RCC 7860 (cell line): ENCODE results near the gene SFXN3.

ENCODE experiments used
- DNase-seq: peaks from one replicate; pipeline ENCODE4 v3.0.0-alpha.2; 2015; ENCODE audit warnings: low spot score
- FAIRE-seq: peaks from 2 replicates; lab custom pipeline; 2012; peaks lifted over from hg19 to GRCh38; lab: Jason Lieb, UNC

The SFXN3 gene

DNA sequence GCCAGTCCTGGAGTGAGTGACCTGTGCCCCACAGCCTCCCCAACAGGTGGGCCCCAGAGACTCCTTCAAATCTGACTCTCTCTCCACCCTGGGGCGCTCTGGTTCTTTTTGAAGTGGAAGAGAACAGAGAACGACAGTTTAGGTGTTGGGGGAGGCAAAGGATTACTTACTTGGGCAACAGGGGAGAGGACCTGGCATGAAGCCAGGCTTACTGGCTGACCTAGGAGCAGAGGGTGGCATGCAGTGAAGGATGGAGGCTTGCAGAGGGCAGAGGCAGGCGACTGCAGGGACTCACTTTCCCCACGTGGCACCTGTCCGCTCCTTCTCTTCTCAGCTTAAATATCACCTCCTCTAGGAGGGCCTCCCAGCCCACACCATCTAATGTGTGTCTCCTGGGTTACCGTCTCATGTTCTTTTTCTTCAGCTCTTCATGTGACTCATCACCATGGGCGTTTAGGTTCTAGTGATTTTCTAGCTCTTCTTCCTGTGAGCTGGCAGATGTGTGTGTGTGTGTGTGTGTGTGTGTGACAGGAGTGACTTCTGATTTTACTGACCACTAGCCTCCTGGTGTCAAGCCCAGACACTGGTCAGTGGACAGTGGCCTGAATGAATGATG lies 16.0 kb upstream of the SFXN3 start:
- peak; percentile 97 for DNase-seq

DNA sequence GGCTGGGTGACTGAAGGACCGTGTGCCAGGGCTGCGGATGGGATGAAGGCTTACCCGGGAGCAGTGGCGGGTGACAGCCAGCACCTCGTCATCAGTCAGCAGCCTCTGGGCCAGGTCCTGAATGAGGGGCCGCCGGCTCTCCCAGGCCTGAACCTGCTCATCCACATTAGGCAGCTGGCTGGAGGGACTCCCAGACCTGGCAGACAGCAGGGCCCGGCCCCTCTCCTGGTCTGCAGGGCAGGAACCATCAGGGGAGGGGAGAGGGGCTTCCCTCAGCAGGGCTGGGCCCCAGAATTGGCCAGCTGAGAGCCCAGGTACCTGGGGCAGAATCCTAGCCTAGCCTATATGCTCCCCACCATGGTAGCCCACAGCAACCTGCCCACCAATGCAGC lies 15.5 kb upstream of the SFXN3 start:
- no peak for DNase-seq
- FAIRE-seq: no peak

More for the DNA sequence above, 16.0 kb upstream of the SFXN3 start:
- FAIRE-seq: peak; percentile 87

- no peak for DNase-seq
- no peak for FAIRE-seq
Observed at GRCh38 chr10:101016814-101017213, 14.2 kb upstream of the SFXN3 start.

GRCh38 chr10:101018118-101018599 lies 12.9 kb upstream of the SFXN3 start:
- DNase-seq (no peak), FAIRE-seq (no peak)

- DNase-seq (peak; percentile 54), FAIRE-seq (no peak)
Observed at GRCh38 chr10:101018600-101019439, 12.2 kb upstream of the SFXN3 start.

DNA sequence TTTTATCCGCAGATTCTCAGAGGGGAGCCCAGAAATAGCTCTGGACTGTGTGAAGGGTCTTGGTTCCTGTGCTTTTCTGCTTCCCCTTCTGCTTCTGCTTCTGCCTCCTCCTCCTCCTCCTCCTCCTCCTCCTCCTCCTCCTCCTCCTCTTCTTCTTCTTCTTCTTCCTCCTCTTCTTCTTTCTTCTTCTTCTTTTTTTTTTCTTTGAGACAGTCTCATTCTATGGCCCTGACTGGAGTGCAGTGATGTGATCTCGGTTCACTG lies 11.7 kb upstream of the SFXN3 start:
- FAIRE-seq: no peak
- DNase-seq: no peak

- FAIRE-seq: no peak
- DNase-seq: no peak
Observed at GRCh38 chr10:101020427-101021075, 10.5 kb upstream of the SFXN3 start.

- FAIRE-seq (no peak), DNase-seq (no peak)
Observed at GRCh38 chr10:101021239-101021638, 9.8 kb upstream of the SFXN3 start.

DNA sequence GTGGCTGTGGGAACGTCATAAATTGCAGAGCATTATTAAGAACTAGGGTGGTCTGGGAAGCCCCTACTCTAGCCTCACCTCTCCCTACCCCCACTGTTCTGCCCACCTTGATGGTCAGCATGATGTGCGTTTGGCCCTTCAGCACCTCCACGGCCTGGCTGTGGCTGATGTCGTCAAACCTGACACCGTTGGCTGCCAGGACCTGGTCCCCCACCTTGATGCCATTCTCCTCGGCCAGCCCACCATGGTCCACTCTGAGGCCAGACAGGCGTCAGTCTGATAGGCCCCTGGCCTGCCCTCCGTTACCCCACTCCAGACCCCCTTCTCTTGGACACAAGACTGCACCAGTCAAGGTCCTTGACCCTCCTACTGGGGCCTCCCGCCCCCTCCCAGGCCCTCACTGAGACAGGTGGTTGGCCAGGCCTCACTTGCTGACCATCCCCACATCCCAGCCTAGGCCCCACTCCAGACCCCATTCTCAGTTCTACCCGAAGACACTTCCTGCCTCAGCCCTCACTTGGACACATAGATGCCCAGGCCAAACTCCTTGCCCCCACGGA lies 9.3 kb upstream of the SFXN3 start:
- FAIRE-seq: no peak
- DNase-seq: no peak

GRCh38 chr10:101022967-101023705 lies 7.9 kb upstream of the SFXN3 start:
- FAIRE-seq (no peak), DNase-seq (no peak)

- DNase-seq: no peak
- FAIRE-seq: no peak
Observed at GRCh38 chr10:101027106-101027720, 3.8 kb upstream of the SFXN3 start.

GRCh38 chr10:101028446-101029337 lies 2.3 kb upstream of the SFXN3 start:
- DNase-seq (peak; percentile 21), FAIRE-seq (no peak)

DNA sequence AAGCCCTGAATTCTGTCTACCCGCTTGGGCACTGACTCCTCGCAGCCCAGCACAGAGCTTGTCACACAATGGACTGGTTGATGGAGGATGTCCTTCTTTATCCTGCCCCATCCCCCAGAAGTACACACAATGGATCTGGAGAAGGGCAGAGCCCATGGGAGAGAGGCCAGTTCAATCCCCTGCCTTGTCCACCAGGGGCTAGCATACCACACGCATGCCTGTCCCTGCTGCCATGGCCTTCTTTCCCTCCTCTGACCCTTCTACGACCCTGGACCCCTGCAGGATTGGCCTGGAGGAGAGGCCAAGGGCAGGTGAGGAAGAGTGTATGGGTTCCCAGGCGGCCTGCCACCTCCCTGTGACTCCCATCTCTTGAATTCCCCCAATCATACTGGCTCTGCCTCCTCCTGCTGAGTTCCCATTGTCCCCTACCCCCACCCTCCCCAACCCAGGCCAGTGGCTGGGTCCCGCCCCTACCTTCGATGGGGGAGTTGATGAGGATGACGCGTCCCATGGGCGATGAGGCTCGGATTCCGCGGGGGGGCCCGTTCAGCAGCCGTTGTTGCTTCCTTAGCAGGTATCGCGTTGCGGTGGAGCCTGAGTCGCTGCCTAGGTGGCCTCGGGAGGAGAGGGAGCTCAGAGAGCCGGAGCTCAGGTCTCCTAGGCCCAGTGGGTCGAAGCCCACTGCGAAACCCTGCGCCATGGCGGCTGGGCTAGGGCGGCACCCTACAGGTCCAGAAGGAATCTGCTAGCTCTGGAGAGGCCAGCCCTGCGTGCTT lies 1.3 kb upstream of the SFXN3 start:
- no peak for FAIRE-seq
- no peak for DNase-seq

GRCh38 chr10:101030496-101031127 lies 422 bp upstream of the SFXN3 start:
- FAIRE-seq: no peak
- DNase-seq: no peak

DNA sequence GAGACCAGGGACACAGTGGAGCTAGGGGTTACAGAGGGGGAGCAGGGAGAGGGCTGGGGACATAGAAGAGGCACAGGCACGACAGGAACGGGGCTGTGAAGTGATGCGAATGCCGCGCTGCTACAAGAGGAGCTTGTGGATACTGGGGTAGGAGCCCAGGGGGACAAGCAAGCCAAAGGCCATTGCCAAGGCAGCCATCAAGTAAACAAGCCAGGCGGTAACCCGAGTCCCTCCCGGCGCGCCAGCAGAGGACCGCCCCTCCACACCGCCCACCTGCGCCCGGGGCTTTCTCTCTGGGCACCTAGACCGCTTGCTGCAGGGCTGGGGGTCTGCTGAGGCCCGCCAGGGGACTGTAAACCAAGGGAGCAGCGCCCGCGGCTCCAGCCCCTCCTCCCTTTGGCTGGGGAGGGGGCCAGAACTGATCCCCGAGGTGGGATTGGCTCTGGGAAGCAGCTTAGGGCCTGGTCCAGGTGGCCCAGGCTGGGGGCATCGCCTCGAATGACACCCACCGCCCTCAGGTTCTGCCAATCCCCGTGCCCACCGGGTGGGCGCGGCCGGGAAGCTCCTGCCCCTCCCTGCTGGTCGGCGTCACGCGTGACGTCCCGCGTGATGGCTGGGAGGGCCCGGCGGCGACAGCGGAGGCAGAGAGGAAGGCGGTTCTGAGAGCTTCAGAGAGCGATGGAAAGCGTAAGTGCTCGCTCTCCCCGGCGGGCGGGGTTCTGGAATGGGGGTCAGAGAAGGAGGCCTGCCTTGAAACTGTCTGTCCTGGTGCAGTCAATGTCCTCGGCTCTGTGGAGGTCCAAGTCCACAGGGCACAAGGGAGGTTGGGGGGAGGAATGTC lies 982 bp downstream of the SFXN3 start:
- FAIRE-seq: no peak
- DNase-seq: peak; percentile 28

- FAIRE-seq: peak; percentile 80
- DNase-seq: peak; percentile 87
Observed at GRCh38 chr10:101032637-101033224, 1.7 kb downstream of the SFXN3 start.

GRCh38 chr10:101033276-101033675 lies 2.2 kb downstream of the SFXN3 start:
- no peak for DNase-seq
- no peak for FAIRE-seq
